ENCODE data around the gene SHC4.

SHC4 gene

DNA sequence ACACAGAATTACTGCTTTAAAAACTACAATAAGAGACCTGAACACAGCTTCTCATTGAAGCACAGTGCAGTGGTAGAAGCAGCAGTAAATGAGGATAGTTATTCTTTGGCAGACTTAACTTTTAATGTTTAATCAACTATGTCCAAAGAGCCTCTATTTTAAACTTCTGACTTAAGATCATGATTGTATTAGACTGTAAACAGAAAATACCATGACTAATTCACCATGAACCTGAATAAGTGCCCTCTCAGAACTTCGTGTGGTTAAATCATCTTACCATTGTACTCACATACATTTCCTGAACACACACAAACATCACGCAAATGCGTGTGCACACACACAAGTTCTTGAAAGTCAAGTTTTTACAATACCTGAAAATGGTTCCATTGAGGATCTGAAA is 166.8 kb downstream of the SHC4 start:
- no peak overlapping the region for H3K9ac ChIP-seq (ENCODE audit: low read length)
- peaks cover 42% of the 10 kb centered on the region for H3K79me2 ChIP-seq (ENCODE audit: insufficient read depth, low read length)
- H3K4me2 ChIP-seq (ENCODE audit: low read depth, low read length, poor library complexity, severe bottlenecking): no peak overlapping the region
- H2AFZ ChIP-seq (ENCODE audit: low read depth, low read length, severe bottlenecking): no peak overlapping the region
- no peak overlapping the region for H3K27ac ChIP-seq (ENCODE audit: low read depth, low read length)
- H3F3A ChIP-seq (ENCODE audit: insufficient read depth): no peaks in the 10 kb centered on the region
- TF ChIP-seq EZH2phosphoT487 (conservative IDR thresholded peaks at IDR 0.05; ENCODE audit: low read length): no peak
- TF ChIP-seq, protein P1, sequence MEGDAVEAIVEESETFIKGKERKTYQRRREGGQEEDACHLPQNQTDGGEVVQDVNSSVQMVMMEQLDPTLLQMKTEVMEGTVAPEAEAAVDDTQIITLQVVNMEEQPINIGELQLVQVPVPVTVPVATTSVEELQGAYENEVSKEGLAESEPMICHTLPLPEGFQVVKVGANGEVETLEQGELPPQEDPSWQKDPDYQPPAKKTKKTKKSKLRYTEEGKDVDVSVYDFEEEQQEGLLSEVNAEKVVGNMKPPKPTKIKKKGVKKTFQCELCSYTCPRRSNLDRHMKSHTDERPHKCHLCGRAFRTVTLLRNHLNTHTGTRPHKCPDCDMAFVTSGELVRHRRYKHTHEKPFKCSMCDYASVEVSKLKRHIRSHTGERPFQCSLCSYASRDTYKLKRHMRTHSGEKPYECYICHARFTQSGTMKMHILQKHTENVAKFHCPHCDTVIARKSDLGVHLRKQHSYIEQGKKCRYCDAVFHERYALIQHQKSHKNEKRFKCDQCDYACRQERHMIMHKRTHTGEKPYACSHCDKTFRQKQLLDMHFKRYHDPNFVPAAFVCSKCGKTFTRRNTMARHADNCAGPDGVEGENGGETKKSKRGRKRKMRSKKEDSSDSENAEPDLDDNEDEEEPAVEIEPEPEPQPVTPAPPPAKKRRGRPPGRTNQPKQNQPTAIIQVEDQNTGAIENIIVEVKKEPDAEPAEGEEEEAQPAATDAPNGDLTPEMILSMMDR (IDR thresholded peaks at IDR 0.05; ENCODE audit: insufficient read depth, low read length, poor library complexity, severe bottlenecking): no peak
- no peaks in the 10 kb centered on the region for H3K9me3 ChIP-seq (ENCODE audit: insufficient read depth, low read length)
- H3K36me3 ChIP-seq (ENCODE audit: low read length): peaks cover 54% of the 10 kb centered on the region
- H3K4me3 ChIP-seq (ENCODE audit: insufficient read depth, low read length, poor library complexity, severe bottlenecking): no peak overlapping the region
- H3K9me2 ChIP-seq (replicated peaks; ENCODE audit: insufficient read depth, low read length): no peaks in the 10 kb centered on the region
- H4K20me1 ChIP-seq (ENCODE audit: low read depth, low read length): peaks cover 8% of the 10 kb centered on the region
- H3K27me3 ChIP-seq (ENCODE audit: low read length): no peaks in the 10 kb centered on the region

DNA sequence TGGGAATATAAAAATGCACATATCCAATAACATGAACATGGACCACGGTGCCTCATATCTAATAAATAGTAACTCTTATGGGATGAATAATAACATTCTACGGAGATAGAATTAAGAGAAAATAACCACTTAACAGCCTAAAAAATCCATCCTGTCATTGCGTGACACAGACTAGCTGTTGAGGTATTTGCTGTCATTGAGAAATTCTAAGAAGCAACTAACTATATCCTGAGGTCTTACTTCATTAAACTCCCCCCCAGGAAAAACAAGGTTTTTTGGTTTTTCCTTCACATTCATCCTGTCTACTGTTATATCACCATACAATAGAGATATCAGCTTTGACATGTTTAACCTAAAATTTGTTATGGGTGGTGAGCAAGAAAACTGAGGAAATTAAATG is 167.2 kb downstream of the SHC4 start:
- Histone ChIP-seq H2AFZ (ENCODE audit: low read depth, low read length, severe bottlenecking) (no peak overlapping the region), H3K79me2 (ENCODE audit: insufficient read depth, low read length) (peaks cover 38% of the 10 kb centered on the region), H3K9me3 (ENCODE audit: insufficient read depth, low read length) (no peaks in the 10 kb centered on the region), H4K20me1 (ENCODE audit: low read depth, low read length) (peaks cover 8% of the 10 kb centered on the region), H3K4me2 (ENCODE audit: low read depth, low read length, poor library complexity, severe bottlenecking) (no peak overlapping the region), H3K9me2 (replicated peaks; ENCODE audit: insufficient read depth, low read length) (no peaks in the 10 kb centered on the region), H3F3A (ENCODE audit: insufficient read depth) (no peaks in the 10 kb centered on the region), H3K27ac (ENCODE audit: low read depth, low read length) (no peak overlapping the region), H3K36me3 (ENCODE audit: low read length) (peaks cover 54% of the 10 kb centered on the region), H3K4me3 (ENCODE audit: insufficient read depth, low read length, poor library complexity, severe bottlenecking) (no peak overlapping the region), H3K9ac (ENCODE audit: low read length) (no peak overlapping the region), H3K27me3 (ENCODE audit: low read length) (no peaks in the 10 kb centered on the region)
- TF ChIP-seq, protein P1 (IDR thresholded peaks at IDR 0.05; ENCODE audit: insufficient read depth, low read length, poor library complexity, severe bottlenecking): no peak

DNA sequence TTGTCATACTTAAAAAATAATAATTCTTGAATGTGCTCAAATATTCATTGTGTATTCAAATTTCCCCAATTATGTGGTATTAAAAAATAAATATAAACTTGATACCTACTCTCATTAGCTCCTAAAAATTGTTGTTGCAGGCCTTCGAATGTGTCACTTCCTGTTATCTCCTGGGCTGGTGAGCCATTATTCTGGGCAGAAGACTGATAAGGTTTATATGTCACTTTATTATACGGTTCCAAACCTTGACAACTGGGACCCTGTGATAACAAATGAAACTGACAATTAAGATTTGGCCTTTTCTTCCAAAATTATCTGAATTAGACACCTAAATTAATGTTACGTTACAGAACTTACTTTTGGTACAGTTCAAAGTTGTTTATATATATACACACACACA is 167.8 kb downstream of the SHC4 start:
- H3K4me2 ChIP-seq (ENCODE audit: low read depth, low read length, poor library complexity, severe bottlenecking): no peak overlapping the region
- H3K9me2 ChIP-seq (replicated peaks; ENCODE audit: insufficient read depth, low read length): no peaks in the 10 kb centered on the region
- H3K9ac ChIP-seq (ENCODE audit: low read length): no peak overlapping the region
- H4K20me1 ChIP-seq (ENCODE audit: low read depth, low read length): peaks cover 7% of the 10 kb centered on the region
- no peak overlapping the region for H3K27ac ChIP-seq (ENCODE audit: low read depth, low read length)
- no peak overlapping the region for H2AFZ ChIP-seq (ENCODE audit: low read depth, low read length, severe bottlenecking)
- H3K36me3 ChIP-seq (ENCODE audit: low read length): peaks cover 57% of the 10 kb centered on the region
- no peaks in the 10 kb centered on the region for H3K27me3 ChIP-seq (ENCODE audit: low read length)
- no peak for TF ChIP-seq EZH2phosphoT487 (conservative IDR thresholded peaks at IDR 0.05; ENCODE audit: low read length)
- TF ChIP-seq, protein P1 (IDR thresholded peaks at IDR 0.05; ENCODE audit: insufficient read depth, low read length, poor library complexity, severe bottlenecking): no peak
- H3F3A ChIP-seq (ENCODE audit: insufficient read depth): 0 out of 2 replicates have a peak, but pooled peaks cover 4% of the 10 kb centered on the region
- H3K4me3 ChIP-seq (ENCODE audit: insufficient read depth, low read length, poor library complexity, severe bottlenecking): no peak overlapping the region
- H3K79me2 ChIP-seq (ENCODE audit: insufficient read depth, low read length): peaks cover 31% of the 10 kb centered on the region
- H3K9me3 ChIP-seq (ENCODE audit: insufficient read depth, low read length): no peaks in the 10 kb centered on the region

Data from SU-DHL-6 (cell line).